22Rv1 (cell line): ENCODE data around the gene MRO.

Source experiments
- CTCF ChIP-seq: fragments of 450-650 bp; IDR thresholded peaks from 2 replicates; pipeline ENCODE4 v1.5.1; 2017; ENCODE audit warnings: mild to moderate bottlenecking
- ZFX ChIP-seq: fragments of 450-650 bp; IDR thresholded peaks from 2 replicates; pipeline ENCODE4 v1.6.1; 2017; ENCODE audit warnings: antibody characterized with exemption, borderline replicate concordance

GRCh38 chr18:50783553-50783952, 36.3 kb downstream of the MRO start:
- no peak for TF ChIP-seq CTCF
- no peak for TF ChIP-seq ZFX
